IMR-90 (cell line): ENCODE results near the gene RNF114. TPM values are rescaled to one million over a fixed set of nuclear protein-coding genes. Genes with fewer than 3 reads are reported as not detected.

ENCODE experiments used
- ATAC-seq: fragments of 200-7000 bp; cut with Tn5 transposase; 2 replicates; pipeline ENCODE4 v1.9.1; 2020; ENCODE audit warnings: low read depth, mild to moderate bottlenecking, moderate library complexity
- BruUV-seq: library from RNA; stranded (reverse); fragments of 400-500 nt; replicated peaks from 2 replicates; lab custom pipeline; 2021; lab: Mats Ljungman, UMichigan
- CTCF ChIA-PET: fragments of 300-600 bp; formaldehyde crosslinking; extraction: SDS; loops from one replicate; lab custom pipeline; 2021; ENCODE audit warnings: antibody characterized with exemption; lab: Yijun Ruan, JAX
- POLR2A ChIA-PET: fragments of 300-600 bp; sonication (Branson Sonifier 250); formaldehyde crosslinking; loops from one replicate; lab custom pipeline; 2022; ENCODE audit warnings: antibody characterized with exemption; ENCODE audit not compliant: unreplicated experiment; lab: Charles Lee
- DNase-seq: peaks from one replicate; pipeline ENCODE4 v3.0.0; 2013
- H2AFZ ChIP-seq: replicated peaks from 2 replicates; pipeline ENCODE3; 2013; ENCODE audit warnings: low read length, mild to moderate bottlenecking; ENCODE audit not compliant: poor library complexity
- H2AK5ac ChIP-seq: 2 replicates; pipeline ENCODE4 v1.6.1; 2013; ENCODE audit warnings: low read depth, low read length, inconsistent platforms
- H2AK9ac ChIP-seq: replicated peaks from 2 replicates; pipeline ENCODE3; 2013; ENCODE audit warnings: mild to moderate bottlenecking, low read depth, low read length, moderate library complexity; ENCODE audit not compliant: poor library complexity
- H2BK120ac ChIP-seq: 2 replicates; pipeline ENCODE4 v1.6.1; 2013; ENCODE audit warnings: low read depth, low read length, inconsistent platforms
- H2BK15ac ChIP-seq: 3 replicates; pipeline ENCODE4 v1.6.1; 2013; ENCODE audit warnings: low read depth, low read length, inconsistent platforms
- H2BK20ac ChIP-seq: 2 replicates; pipeline ENCODE4 v1.6.1; 2013; ENCODE audit warnings: low read depth, mild to moderate bottlenecking, inconsistent platforms, low read length, moderate library complexity
- H2BK5ac ChIP-seq: 2 replicates; pipeline ENCODE4 v1.6.1; 2013; ENCODE audit warnings: mild to moderate bottlenecking, low read depth, low read length, inconsistent platforms; ENCODE audit not compliant: poor library complexity, severe bottlenecking
- H3K14ac ChIP-seq: replicated peaks from 2 replicates; pipeline ENCODE4 v1.6.1; 2013; ENCODE audit warnings: low read depth, low read length, inconsistent platforms
- H3K18ac ChIP-seq: 2 replicates; pipeline ENCODE4 v1.6.1; 2013; ENCODE audit warnings: low read depth, low read length, control low read depth
- H3K23ac ChIP-seq: 2 replicates; pipeline ENCODE4 v1.6.1; 2013; ENCODE audit warnings: low read depth, low read length, inconsistent platforms
- H3K27ac ChIP-seq: 2 replicates; pipeline ENCODE4 v1.5.1; 2013; ENCODE audit warnings: mild to moderate bottlenecking, control low read depth, low read length; ENCODE audit not compliant: insufficient read depth
- H3K27me3 ChIP-seq: 2 replicates; pipeline ENCODE4 v1.6.1; 2013; ENCODE audit warnings: low read length; ENCODE audit not compliant: control insufficient read depth, insufficient read depth
- H3K36me3 ChIP-seq: 2 replicates; pipeline ENCODE4 v1.6.1; 2013; ENCODE audit warnings: low read length, mixed read lengths; ENCODE audit not compliant: control insufficient read depth, insufficient read depth
- H3K4ac ChIP-seq: 2 replicates; pipeline ENCODE4 v1.6.1; 2013; ENCODE audit warnings: low read depth, low read length, inconsistent platforms
- H3K4me1 ChIP-seq: 2 replicates; pipeline ENCODE4 v1.6.1; 2013; ENCODE audit warnings: low read length, mixed read lengths; ENCODE audit not compliant: control insufficient read depth, insufficient read depth
- H3K4me2 ChIP-seq: 2 replicates; pipeline ENCODE4 v1.6.1; 2013; ENCODE audit warnings: low read depth, mild to moderate bottlenecking, control low read depth, low read length, moderate library complexity
- H3K4me3 ChIP-seq: 2 replicates; pipeline ENCODE4 v1.5.1; 2013; ENCODE audit warnings: low read depth, mild to moderate bottlenecking, control low read depth, low read length, moderate library complexity; ENCODE audit not compliant: insufficient read depth
- H3K56ac ChIP-seq: 2 replicates; pipeline ENCODE4 v1.6.1; 2013; ENCODE audit warnings: low read length, inconsistent platforms; ENCODE audit not compliant: insufficient read depth; ENCODE audit errors: extremely low read depth
- H3K79me1 ChIP-seq, 2 experiments: 2 replicates each; pipeline ENCODE4 v1.6.1; 2013; ENCODE audit warnings: low read length in 2 of 2, inconsistent platforms in 1 of 2, low read depth in 1 of 2
- H3K9ac ChIP-seq: 2 replicates; pipeline ENCODE4 v1.6.1; 2013; ENCODE audit warnings: low read depth, low read length, control low read depth
- H3K9me1 ChIP-seq: 2 replicates; pipeline ENCODE4 v1.6.1; 2013; ENCODE audit warnings: low read length, inconsistent platforms; ENCODE audit not compliant: insufficient read depth
- H3K9me3 ChIP-seq: 2 replicates; pipeline ENCODE4 v1.6.1; 2013; ENCODE audit warnings: low read length; ENCODE audit not compliant: control insufficient read depth, insufficient read depth
- H4K20me1 ChIP-seq: 2 replicates; pipeline ENCODE4 v1.6.1; 2013; ENCODE audit warnings: low read length, inconsistent platforms; ENCODE audit not compliant: insufficient read depth
- H4K5ac ChIP-seq: 2 replicates; pipeline ENCODE4 v1.6.1; 2013; ENCODE audit warnings: mild to moderate bottlenecking, low read depth, low read length, control low read depth
- H4K8ac ChIP-seq, 2 experiments: 2 replicates each; pipeline ENCODE4 v1.6.1; 2013; ENCODE audit warnings: low read depth in 2 of 2, low read length in 2 of 2, control low read depth in 1 of 2, inconsistent platforms in 1 of 2
- H4K91ac ChIP-seq: 2 replicates; pipeline ENCODE4 v1.6.1; 2013; ENCODE audit warnings: low read depth, low read length, inconsistent platforms; ENCODE audit not compliant: insufficient read depth
- BHLHE40 ChIP-seq: fragments of 150-350 bp; IDR thresholded peaks from 2 replicates; pipeline ENCODE4 v1.6.1; 2016; ENCODE audit warnings: mild to moderate bottlenecking, low read depth, low read length
- CEBPB ChIP-seq: IDR thresholded peaks from 2 replicates; pipeline ENCODE4 v1.6.1; 2012; ENCODE audit warnings: low read depth, low read length, improper control_type of control experiment
- CHD1 ChIP-seq: IDR thresholded peaks from 2 replicates; pipeline ENCODE4 v1.6.1; 2012; ENCODE audit warnings: low read depth, low read length, improper control_type of control experiment
- CTCF ChIP-seq: conservative IDR thresholded peaks from 2 replicates; pipeline ENCODE4 v1.5.1; 2012; ENCODE audit warnings: mild to moderate bottlenecking, low read depth, low read length, improper control_type of control experiment
- ELK1 ChIP-seq: fragments of 150-350 bp; IDR thresholded peaks from 2 replicates; pipeline ENCODE4 v1.6.1; 2016; ENCODE audit warnings: low read depth, mild to moderate bottlenecking, low read length, moderate library complexity, borderline replicate concordance
- MAFK ChIP-seq: IDR thresholded peaks from 2 replicates; pipeline ENCODE4 v1.6.1; 2012; ENCODE audit warnings: low read depth, low read length, improper control_type of control experiment
- MAZ ChIP-seq: IDR thresholded peaks from 2 replicates; pipeline ENCODE4 v1.6.1; 2012; ENCODE audit warnings: low read depth, mild to moderate bottlenecking, low read length, improper control_type of control experiment, moderate library complexity, borderline replicate concordance
- MXI1 ChIP-seq: IDR thresholded peaks from 2 replicates; pipeline ENCODE4 v1.6.1; 2012; ENCODE audit warnings: low read depth, mild to moderate bottlenecking, low read length, moderate library complexity, borderline replicate concordance
- NFE2L2 ChIP-seq: fragments of 150-350 bp; IDR thresholded peaks from 2 replicates; pipeline ENCODE4 v1.6.1; 2016; ENCODE audit warnings: low read depth, mild to moderate bottlenecking, low read length
- RAD21 ChIP-seq: IDR thresholded peaks from 2 replicates; pipeline ENCODE4 v1.6.1; 2012; ENCODE audit warnings: low read length, improper control_type of control experiment
- RCOR1 ChIP-seq: IDR thresholded peaks from 2 replicates; pipeline ENCODE4 v1.6.1; 2012; ENCODE audit warnings: mild to moderate bottlenecking, low read length, improper control_type of control experiment; ENCODE audit not compliant: insufficient replicate concordance
- SMC3 ChIP-seq: fragments of 150-350 bp; IDR thresholded peaks from 2 replicates; pipeline ENCODE4 v1.6.1; 2016; ENCODE audit warnings: low read depth, mild to moderate bottlenecking, antibody characterized with exemption, low read length, moderate library complexity
- USF2 ChIP-seq: fragments of 150-350 bp; IDR thresholded peaks from 2 replicates; pipeline ENCODE4 v1.6.1; 2017; ENCODE audit warnings: mild to moderate bottlenecking, antibody characterized with exemption, low read length, low read depth
- WGBS, 2 experiments: methylation state at CpG; one replicate each; pipeline versions ENCODE4 v1.1.5 to v1.1.7; 2013; ENCODE audit warnings: missing lambda C conversion rate in 2 of 2; ENCODE audit not compliant: insufficient read length in 1 of 2; ENCODE audit errors: extremely low coverage in 2 of 2; 5-methylcytosine and 5-hydroxymethylcytosine counted together
- dilution Hi-C: fragments of 300-500 bp; cut with HindIII; formaldehyde crosslinking; loops from one replicate; pipeline ENCODE4 v1.14.3; 2018; ENCODE audit warnings: low sequenced_read_pairs; ENCODE audit not compliant: unreplicated experiment
- in situ Hi-C: fragments of 300-500 bp; cut with MboI; formaldehyde crosslinking; loops from 3 replicates; pipeline ENCODE4 v1.14.3; 2019; ENCODE audit warnings: low sequenced_read_pairs, inconsistent platforms, mixed read lengths
- intact Hi-C: fragments of 100-400 bp; cut with micrococcal nuclease; formaldehyde crosslinking; loops from 2 replicates; pipeline ENCODE4 v1.10.0; 2022
- polyA plus RNA-seq, 3 experiments: library from polyadenylated mRNA; depleted of rRNA; stranded (reverse); fragments of >200 nt; gene quantifications; 2 replicates each; pipeline ENCODE4 v1.2.3, GENCODE V29; 2012; ENCODE audit warnings: low replicate concordance in 1 of 3
- total RNA-seq: library from RNA; depleted of rRNA; stranded (reverse); fragments of >200 nt; gene quantifications from 2 replicates; pipeline ENCODE4 v1.2.3, GENCODE V29; 2012

RNF114 gene
- total and polyA plus RNA-seq, 2 of the 4 experiments (the other 2 are of a cell fraction) = 44.6 to 62.3 TPM

GRCh38 chr20:49965781-49966305 lies 29.6 kb downstream of the RNF114 start:
- Histone ChIP-seq H3K9ac (no peak overlapping the region), H3K4me3 (no peak overlapping the region), H3K4me1 (peaks cover 2% of the 10 kb centered on the region; the same call in 1 of the 2 replicates), H4K91ac (no peak overlapping the region), H2AK5ac (no peak overlapping the region), H2AK9ac (no peak overlapping the region), H3K23ac (no peak overlapping the region), H2BK5ac (no peak overlapping the region), H3K4ac (no peak overlapping the region; the same call in 1 of the 2 replicates), H2AFZ (no peak overlapping the region), H2BK120ac (no peak overlapping the region), H3K18ac (no peak overlapping the region), H3K9me1 (peaks cover 12% of the 10 kb centered on the region), H3K36me3 (peaks cover 1% of the 10 kb centered on the region; the same call in 1 of the 2 replicates), H4K5ac (no peak overlapping the region), H2BK15ac (no peak overlapping the region), H4K20me1 (no peaks in the 10 kb centered on the region), H3K56ac (no peak overlapping the region), H2BK20ac (no peak overlapping the region), H4K8ac (no peak overlapping the region), H3K4me2 (no peak overlapping the region), H3K79me1 (peaks cover 0 to 23% of the 10 kb centered on the region in 2 experiments; a peak in 1 of 4 replicates), H3K14ac (no peak overlapping the region), H3K27me3 (no peaks in the 10 kb centered on the region), H3K27ac (no peak overlapping the region), H3K9me3 (no peaks in the 10 kb centered on the region)
- dilution Hi-C loops (no loop called here), intact Hi-C loops (no loop called here), in situ Hi-C loops (no loop called here)
- WGBS, 2 experiments = 89% methylated on average over 5 of the region's 9 CpGs; no CpG with 5 or more reads in 1 of the 2 experiments
- ATAC-seq (no peak), DNase-seq (no peak)
- POLR2A ChIA-PET = no interaction called here
- no TSS peak for BruUV-seq
- TF ChIP-seq MXI1 (no peak), MAFK (no peak), BHLHE40 (no peak), SMC3 (no peak), RAD21 (no peak), RCOR1 (no peak), CTCF (no peak), USF2 (no peak), CHD1 (no peak), NFE2L2 (no peak), ELK1 (no peak), CEBPB (no peak), MAZ (no peak)
- CTCF ChIA-PET = interaction anchor here (1.6 kb wide), 1 partner anchor 106 kb away, joined by 6 read pairs; no protein-coding TSS in a partner anchor
